ENCODE data around the gene TMEM229A. TPM values are rescaled to one million over a fixed set of nuclear protein-coding genes. Genes with fewer than 3 reads are reported as not detected.

TMEM229A gene
- polyA plus RNA-seq, 3 donors: not detected

DNA sequence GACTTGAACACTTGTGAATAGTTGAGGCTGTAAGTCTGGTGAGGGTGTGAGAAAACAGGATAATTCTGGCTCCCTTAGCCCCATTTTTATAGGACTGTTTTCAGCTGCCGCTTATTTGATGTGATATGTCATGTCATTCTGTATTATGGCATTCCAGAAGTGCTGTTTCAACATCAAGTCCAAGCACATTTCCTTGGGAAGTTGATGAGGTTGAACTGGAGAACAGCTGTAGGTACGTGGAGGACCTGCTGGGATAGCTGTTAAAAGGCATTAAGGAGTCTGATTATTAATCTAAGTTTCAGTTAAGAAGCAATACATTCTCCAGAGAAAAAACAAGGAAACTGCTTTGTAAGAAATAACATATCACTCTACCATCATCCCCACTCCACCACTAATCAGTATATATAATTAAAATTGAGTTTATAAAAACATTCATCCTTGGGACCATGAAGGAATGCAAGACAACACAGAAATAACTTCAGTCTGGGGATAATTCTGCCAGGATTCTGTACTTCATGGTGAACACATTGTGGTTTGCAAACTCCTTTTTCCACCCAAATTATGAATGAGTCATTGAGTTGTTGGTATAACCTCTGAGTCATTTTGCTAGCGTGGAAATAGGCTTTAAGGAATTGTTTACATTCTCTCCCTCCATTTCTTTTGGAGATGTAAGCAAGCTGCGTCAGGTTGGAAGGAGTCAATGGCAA is 39.9 kb upstream of the TMEM229A start:
- intact Hi-C loops (cut with micrococcal nuclease): no loop called here
- H3K9ac ChIP-seq (ENCODE audit: insufficient read depth, low read length, poor library complexity, severe bottlenecking): no peak overlapping the region
- H3K4me1 ChIP-seq (ENCODE audit: control insufficient read depth in 1 of 2, insufficient read depth in 2 of 2, low read length in 2 of 2): no peaks in the 10 kb centered on the region
- no peaks in the 10 kb centered on the region for H3K4me1 Mint-ChIP-seq
- TF ChIP-seq, protein P1, sequence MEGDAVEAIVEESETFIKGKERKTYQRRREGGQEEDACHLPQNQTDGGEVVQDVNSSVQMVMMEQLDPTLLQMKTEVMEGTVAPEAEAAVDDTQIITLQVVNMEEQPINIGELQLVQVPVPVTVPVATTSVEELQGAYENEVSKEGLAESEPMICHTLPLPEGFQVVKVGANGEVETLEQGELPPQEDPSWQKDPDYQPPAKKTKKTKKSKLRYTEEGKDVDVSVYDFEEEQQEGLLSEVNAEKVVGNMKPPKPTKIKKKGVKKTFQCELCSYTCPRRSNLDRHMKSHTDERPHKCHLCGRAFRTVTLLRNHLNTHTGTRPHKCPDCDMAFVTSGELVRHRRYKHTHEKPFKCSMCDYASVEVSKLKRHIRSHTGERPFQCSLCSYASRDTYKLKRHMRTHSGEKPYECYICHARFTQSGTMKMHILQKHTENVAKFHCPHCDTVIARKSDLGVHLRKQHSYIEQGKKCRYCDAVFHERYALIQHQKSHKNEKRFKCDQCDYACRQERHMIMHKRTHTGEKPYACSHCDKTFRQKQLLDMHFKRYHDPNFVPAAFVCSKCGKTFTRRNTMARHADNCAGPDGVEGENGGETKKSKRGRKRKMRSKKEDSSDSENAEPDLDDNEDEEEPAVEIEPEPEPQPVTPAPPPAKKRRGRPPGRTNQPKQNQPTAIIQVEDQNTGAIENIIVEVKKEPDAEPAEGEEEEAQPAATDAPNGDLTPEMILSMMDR (IDR thresholded peaks at IDR 0.05): no peak
- H3K27me3 ChIP-seq (ENCODE audit: control insufficient read depth in 2 of 2, insufficient read depth in 2 of 2, low read length in 2 of 2): no peaks in the 10 kb centered on the region
- WGBS (ENCODE audit: insufficient coverage): no CpG with 5 or more reads among the region's 4 CpGs
- no peaks in the 10 kb centered on the region for H4K20me1 ChIP-seq (ENCODE audit: insufficient read depth, low read length)
- H3K4me2 ChIP-seq (replicated peaks; ENCODE audit: extremely low read depth, low read length, poor library complexity, severe bottlenecking): no peak overlapping the region
- no peak overlapping the region for H3K4me3 ChIP-seq (replicated peaks in 1 of 3; ENCODE audit: low read depth in 2 of 3, low read length in 3 of 3)
- H3K79me2 ChIP-seq (ENCODE audit: insufficient read depth, low read length): no peaks in the 10 kb centered on the region
- no peak overlapping the region for H3K27ac ChIP-seq (ENCODE audit: low read depth in 1 of 2, low read length in 2 of 2)
- H3K9me3 ChIP-seq (replicated peaks in 1 of 2; ENCODE audit: control insufficient read depth in 1 of 2, insufficient read depth in 1 of 2, low read length in 2 of 2): peaks cover 0 to 5% of the 10 kb centered on the region in 2 donors
- no peak overlapping the region for H3K4me3 Mint-ChIP-seq
- H2AFZ ChIP-seq (ENCODE audit: insufficient read depth, low read depth, low read length, poor library complexity, severe bottlenecking): no peak overlapping the region
- no peak for DNase-seq
- no peak overlapping the region for H3K27ac Mint-ChIP-seq
- peaks cover 0 to 2% (median 0%) of the 10 kb centered on the region in 7 donors for H3K9me3 Mint-ChIP-seq
- no peaks in the 10 kb centered on the region for H3K27me3 Mint-ChIP-seq (ENCODE audit: low read depth in 3 of 3)
- no peaks in the 10 kb centered on the region for H3K36me3 ChIP-seq (replicated peaks in 1 of 2; ENCODE audit: control insufficient read depth in 1 of 2, insufficient read depth in 2 of 2, low read length in 2 of 2)
- no peaks in the 10 kb centered on the region for H3K36me3 Mint-ChIP-seq

DNA sequence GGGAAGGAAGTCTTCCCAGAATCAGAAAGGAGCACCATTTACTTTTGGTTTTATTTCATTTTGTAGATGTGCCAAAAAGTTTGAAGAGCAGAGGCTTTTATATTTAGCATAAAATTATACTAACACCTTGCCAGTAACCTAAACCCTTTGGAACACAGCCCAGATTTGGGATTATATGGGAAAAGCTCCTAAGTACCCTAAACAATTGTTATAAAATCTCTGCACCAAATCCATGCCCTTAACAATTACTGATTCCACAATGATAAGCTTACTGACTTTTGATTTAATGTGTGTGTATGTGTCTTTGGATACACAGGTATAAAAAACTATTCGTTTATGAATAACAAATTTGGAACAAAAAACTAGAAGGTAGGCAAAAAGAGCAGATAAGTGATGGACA is 39.0 kb upstream of the TMEM229A start:
- H3K9ac ChIP-seq (ENCODE audit: insufficient read depth, low read length, poor library complexity, severe bottlenecking): no peak overlapping the region
- Mint-ChIP-seq H3K4me3 (no peak overlapping the region), H3K36me3 (no peaks in the 10 kb centered on the region), H3K9me3 (no peaks in the 10 kb centered on the region), H3K27me3 (ENCODE audit: low read depth in 3 of 3) (no peaks in the 10 kb centered on the region), H3K4me1 (no peaks in the 10 kb centered on the region), H3K27ac (no peak overlapping the region)
- H2AFZ ChIP-seq (ENCODE audit: insufficient read depth, low read depth, low read length, poor library complexity, severe bottlenecking): no peak overlapping the region
- H3K79me2 ChIP-seq (ENCODE audit: insufficient read depth, low read length): no peaks in the 10 kb centered on the region
- no peak for DNase-seq
- H3K4me1 ChIP-seq (ENCODE audit: control insufficient read depth in 1 of 2, insufficient read depth in 2 of 2, low read length in 2 of 2): no peaks in the 10 kb centered on the region
- TF ChIP-seq, protein P1 (IDR thresholded peaks at IDR 0.05): no peak
- no peaks in the 10 kb centered on the region for H3K27me3 ChIP-seq (ENCODE audit: control insufficient read depth in 2 of 2, insufficient read depth in 2 of 2, low read length in 2 of 2)
- no peaks in the 10 kb centered on the region for H3K36me3 ChIP-seq (replicated peaks in 1 of 2; ENCODE audit: control insufficient read depth in 1 of 2, insufficient read depth in 2 of 2, low read length in 2 of 2)
- no CpG with 5 or more reads among the region's 1 CpG for WGBS (ENCODE audit: insufficient coverage)
- intact Hi-C loops (cut with micrococcal nuclease): no loop called here
- H3K4me2 ChIP-seq (replicated peaks; ENCODE audit: extremely low read depth, low read length, poor library complexity, severe bottlenecking): no peak overlapping the region
- H3K9me3 ChIP-seq (replicated peaks in 1 of 2; ENCODE audit: control insufficient read depth in 1 of 2, insufficient read depth in 1 of 2, low read length in 2 of 2): no peaks in the 10 kb centered on the region
- no peak overlapping the region for H3K4me3 ChIP-seq (replicated peaks in 1 of 3; ENCODE audit: low read depth in 2 of 3, low read length in 3 of 3)
- H3K27ac ChIP-seq (ENCODE audit: low read depth in 1 of 2, low read length in 2 of 2): no peak overlapping the region
- no peaks in the 10 kb centered on the region for H4K20me1 ChIP-seq (ENCODE audit: insufficient read depth, low read length)
